Measurements from ENCODE around the gene APOOL.

The APOOL gene, protein sequence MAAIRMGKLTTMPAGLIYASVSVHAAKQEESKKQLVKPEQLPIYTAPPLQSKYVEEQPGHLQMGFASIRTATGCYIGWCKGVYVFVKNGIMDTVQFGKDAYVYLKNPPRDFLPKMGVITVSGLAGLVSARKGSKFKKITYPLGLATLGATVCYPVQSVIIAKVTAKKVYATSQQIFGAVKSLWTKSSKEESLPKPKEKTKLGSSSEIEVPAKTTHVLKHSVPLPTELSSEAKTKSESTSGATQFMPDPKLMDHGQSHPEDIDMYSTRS

DNA sequence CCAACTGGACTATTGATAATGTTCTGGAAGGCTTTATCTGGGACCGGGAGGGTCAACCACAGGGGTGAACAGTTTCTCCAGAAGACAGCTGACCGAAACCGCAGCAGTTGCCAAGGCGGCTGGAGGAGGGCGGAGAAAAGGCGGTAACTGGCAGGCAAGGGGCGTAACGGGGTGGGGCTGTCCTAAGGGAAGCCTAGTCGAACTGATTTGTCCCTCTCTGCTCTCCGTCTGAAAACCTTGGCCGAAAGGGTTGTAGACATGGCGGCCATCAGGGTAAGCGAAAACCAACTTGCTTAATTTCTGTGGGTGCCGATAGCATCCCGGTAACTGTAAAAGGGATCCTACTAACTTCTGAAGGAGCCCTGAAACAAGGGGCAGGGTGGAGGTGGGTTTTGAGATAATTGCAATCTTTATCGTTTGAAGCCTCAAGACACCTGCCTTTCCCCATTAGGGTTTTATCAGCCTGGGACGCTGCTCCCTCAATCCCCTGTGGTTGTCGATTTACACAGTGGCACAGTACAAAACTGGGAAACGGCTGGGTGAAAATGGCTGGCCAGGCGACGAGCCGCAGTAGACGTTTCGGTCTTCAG lies at the start of gene APOOL:
TSS of gene APOOL (plus strand) at position 223 of the 590 bp plus-strand sequence. CDS start at position 259, 36 bp downstream.
- TF ChIP-seq GATA3 (IDR thresholded peaks at IDR 0.05; ENCODE audit: low read depth, low read length) (no peak), GATA2 (IDR thresholded peaks at IDR 0.05; ENCODE audit: low read depth, low read length) (no peak)

DNA sequence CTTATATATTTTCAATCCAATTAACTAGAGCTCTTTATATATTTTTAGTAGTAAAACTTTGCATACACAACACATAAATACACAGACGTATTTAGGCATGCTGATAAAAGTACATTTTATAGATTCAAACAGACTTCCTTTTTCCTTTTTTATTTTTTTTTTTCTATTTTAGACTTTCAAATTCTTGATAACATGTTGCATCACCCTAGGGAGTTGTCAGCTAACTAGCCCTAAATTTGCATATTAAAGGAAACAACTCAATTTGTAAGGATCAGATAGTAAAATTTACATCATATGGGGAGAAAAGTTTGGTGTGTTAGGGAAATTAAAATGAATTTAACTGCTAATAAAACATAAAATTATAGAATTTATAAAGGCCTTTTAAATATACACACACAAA lies 47.4 kb upstream of the APOOL start:
- TF ChIP-seq GATA3 (IDR thresholded peaks at IDR 0.05; ENCODE audit: low read depth, low read length) (no peak), GATA2 (IDR thresholded peaks at IDR 0.05; ENCODE audit: low read depth, low read length) (no peak)

DNA sequence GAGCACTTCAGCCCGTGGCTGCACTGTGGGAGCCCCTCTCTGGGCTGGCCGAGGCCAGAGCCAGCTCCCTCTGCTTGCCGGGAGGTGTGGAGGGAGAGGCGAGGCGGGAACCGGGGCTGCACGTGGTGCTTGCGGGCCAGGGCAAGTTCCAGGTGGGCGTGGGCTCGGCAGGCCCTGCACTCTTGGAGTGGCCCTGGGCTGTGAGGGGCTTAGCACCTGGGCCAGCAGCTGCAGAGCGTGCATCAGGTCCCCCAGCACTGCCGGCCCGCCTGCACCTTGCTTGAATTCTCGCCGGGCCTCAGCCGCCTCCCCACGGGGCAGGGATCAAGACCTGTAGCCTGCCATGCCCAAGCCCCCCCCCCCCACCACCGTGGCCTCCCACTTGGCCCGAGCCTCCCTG lies 28.9 kb upstream of the APOOL start:
- TF ChIP-seq GATA2 (IDR thresholded peaks at IDR 0.05; ENCODE audit: low read depth, low read length) (no peak), GATA3 (IDR thresholded peaks at IDR 0.05; ENCODE audit: low read depth, low read length) (no peak)

DNA sequence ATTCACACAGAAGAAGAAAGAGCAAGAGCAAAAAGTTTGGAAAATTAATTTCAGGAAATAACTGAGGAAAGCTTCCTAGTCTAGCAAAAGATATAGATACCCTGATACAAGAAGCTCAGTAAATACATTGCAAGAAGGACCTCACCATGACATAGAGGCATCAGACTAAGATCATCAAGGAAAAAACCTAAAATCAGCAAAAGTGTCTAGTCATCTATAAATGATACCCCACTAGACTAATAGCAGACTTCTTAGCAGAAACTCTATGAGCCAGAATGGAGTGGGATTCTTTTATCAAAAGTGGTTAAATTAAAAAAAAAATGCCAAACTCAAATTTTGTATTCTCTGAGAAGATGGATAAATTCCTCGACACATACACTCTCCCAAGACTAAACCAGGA lies 10.5 kb upstream of the APOOL start:
- no peak for TF ChIP-seq GATA3 (IDR thresholded peaks at IDR 0.05; ENCODE audit: low read depth, low read length)
- no peak for TF ChIP-seq GATA2 (IDR thresholded peaks at IDR 0.05; ENCODE audit: low read depth, low read length)

DNA sequence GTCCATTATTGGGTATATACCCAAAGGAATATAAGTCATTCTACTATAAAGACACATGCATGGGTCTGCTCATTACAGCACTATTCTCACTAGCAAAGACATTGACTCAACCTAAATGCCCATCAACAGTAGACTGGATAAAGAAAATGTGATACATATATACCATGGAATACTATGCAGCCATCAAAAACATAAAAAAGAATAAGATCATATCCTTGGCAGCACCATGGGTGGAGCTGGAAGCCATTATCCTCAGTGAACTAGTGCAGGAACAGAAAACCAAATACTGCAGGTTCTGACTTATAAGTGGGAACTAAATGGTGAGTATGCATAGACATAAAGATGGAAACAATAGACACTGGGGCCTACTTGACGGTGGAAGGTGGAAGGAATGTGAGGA lies 2.3 kb upstream of the APOOL start:
- no peak for TF ChIP-seq GATA3 (IDR thresholded peaks at IDR 0.05; ENCODE audit: low read depth, low read length)
- no peak for TF ChIP-seq GATA2 (IDR thresholded peaks at IDR 0.05; ENCODE audit: low read depth, low read length)

DNA sequence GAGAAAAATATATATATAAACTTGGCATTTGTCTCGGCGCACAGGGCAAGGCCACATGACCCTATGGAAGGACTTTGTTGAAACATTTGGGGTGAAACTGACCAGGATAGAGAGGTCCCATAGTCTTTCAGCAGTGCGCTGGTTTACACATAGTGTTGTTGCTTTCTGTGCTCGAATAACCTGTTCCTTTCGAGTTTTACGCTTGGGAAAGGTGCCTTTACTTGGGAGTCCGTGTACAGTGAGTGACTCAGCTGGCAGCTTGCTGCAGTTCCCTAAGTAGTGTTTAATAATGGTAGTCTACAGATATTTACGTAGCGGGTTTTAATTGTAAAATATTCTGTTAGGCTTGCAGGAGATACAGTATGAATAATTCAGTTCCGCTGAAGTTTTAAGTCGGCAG lies 578 bp downstream of the APOOL start:
- no peak for TF ChIP-seq GATA3 (IDR thresholded peaks at IDR 0.05; ENCODE audit: low read depth, low read length)
- no peak for TF ChIP-seq GATA2 (IDR thresholded peaks at IDR 0.05; ENCODE audit: low read depth, low read length)

DNA sequence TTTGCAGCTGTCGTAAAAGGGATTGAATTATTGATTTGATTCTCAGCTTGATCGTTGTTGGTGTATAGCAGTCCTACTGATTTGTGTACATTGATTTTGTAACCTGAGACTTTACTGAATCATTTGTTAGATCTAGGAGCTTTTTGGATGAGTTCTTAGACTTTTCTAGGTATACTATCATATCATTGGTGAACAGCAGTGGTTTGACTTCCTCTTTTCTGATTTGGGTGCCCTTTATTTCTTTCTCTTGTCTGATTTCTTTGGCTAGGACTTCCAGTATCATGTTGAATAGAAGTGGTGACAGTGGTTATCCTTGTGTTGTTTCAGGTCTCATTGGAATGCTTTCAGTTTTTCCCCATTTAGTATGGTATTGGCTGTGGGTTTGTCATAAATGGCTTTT lies 8.4 kb downstream of the APOOL start:
- TF ChIP-seq GATA3 (IDR thresholded peaks at IDR 0.05; ENCODE audit: low read depth, low read length) (no peak), GATA2 (IDR thresholded peaks at IDR 0.05; ENCODE audit: low read depth, low read length) (no peak)

DNA sequence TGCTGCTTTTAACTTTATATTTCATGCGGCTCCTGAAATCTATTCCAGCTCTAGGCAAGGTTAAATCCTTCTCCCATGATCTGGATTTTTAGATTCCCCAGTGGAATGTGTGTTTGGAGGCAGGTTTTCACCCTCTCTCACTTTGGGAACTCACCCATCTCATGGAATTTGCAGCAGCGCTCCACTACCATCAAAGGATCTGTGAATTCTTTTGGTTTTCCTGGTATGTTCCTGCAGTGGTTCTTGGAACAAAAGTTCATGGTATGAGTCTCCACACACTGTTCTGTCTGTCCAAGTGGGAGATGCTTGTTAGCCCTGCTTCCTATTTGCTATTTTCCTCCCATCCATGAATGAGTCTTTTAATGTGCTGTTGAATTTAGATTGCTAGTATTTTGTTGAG lies 14.0 kb downstream of the APOOL start:
- TF ChIP-seq GATA3 (IDR thresholded peaks at IDR 0.05; ENCODE audit: low read depth, low read length) (no peak), GATA2 (IDR thresholded peaks at IDR 0.05; ENCODE audit: low read depth, low read length) (no peak)

DNA sequence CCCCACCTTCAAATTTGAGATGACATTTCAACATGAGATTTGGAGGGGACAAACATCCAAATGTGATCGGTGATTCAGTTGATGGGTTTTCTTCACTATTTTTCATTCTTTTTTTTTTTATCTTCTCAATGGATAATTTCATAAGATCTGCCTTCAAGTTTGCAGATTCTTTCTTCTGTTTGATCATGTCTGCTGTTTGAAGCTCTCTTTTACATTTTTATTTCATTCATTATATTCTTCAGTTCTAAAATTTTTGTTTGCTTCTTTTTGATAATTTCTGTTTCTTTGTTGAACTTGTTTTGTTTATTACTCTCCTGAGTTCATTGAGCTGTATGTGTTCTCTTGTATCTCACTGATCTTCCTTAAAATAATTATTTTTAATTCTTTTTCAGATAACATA lies 14.8 kb downstream of the APOOL start:
- TF ChIP-seq GATA3 (IDR thresholded peaks at IDR 0.05; ENCODE audit: low read depth, low read length): no peak
- TF ChIP-seq GATA2 (IDR thresholded peaks at IDR 0.05; ENCODE audit: low read depth, low read length): no peak

DNA sequence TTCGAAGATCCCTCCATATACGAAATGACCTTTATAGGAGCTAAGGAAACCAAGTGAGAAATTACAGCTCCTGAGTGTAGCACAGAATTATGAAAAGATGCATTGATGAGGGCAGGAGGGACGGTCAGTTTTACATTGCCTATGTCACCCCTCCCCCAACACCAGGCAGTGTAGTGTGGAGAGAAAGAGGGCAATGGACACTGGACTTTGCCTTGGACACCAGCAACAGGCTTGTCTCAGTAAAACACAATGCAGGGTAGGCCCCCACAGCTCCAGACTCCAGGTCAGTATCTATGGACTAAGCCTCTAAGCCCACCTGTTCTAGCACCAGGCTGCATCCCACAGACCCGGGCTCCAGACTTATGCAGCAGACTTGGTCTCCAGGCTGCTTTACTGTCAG lies 16.5 kb downstream of the APOOL start:
- TF ChIP-seq GATA3 (IDR thresholded peaks at IDR 0.05; ENCODE audit: low read depth, low read length): no peak

DNA sequence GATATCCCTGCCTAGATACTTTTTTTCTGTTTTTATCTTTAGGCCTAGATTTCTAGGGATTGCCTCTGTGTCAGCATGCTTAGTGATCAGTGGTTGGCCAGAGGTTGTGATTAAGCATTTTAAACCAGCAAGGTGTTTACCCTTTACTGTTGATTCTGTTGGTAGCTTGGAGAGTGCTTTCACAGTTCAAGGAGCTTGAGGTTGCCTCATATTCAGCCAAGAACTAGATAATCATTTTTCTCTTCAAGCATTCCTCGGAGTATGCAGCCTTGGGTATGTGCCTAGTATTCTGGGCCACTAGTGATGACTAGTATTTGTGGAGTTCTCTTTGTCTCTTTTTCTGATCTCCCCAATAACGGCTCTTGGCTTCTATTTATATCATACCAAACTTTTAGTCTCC lies 20.4 kb downstream of the APOOL start:
- no peak for TF ChIP-seq GATA3 (IDR thresholded peaks at IDR 0.05; ENCODE audit: low read depth, low read length)
- no peak for TF ChIP-seq GATA2 (IDR thresholded peaks at IDR 0.05; ENCODE audit: low read depth, low read length)

DNA sequence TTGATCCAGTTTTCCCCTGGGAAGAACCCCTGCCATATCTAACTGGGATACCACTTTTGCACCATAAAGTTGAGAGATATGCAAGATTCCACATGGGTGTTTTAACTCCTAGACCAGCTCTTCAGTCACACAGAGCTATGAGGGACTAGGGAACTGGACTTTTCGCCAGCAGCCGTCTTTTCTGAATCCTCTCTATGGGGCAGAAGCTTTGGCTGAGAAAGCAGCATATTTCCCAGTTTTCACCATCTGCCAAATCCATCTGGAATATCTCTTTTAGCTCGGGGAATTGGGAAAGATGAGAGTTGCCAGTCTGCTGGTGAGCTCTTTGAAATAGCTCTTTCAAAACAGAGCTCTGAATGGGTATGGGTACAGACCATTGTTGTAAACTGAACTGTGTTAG lies 20.9 kb downstream of the APOOL start:
- TF ChIP-seq GATA2 (IDR thresholded peaks at IDR 0.05; ENCODE audit: low read depth, low read length): no peak
- no peak for TF ChIP-seq GATA3 (IDR thresholded peaks at IDR 0.05; ENCODE audit: low read depth, low read length)

DNA sequence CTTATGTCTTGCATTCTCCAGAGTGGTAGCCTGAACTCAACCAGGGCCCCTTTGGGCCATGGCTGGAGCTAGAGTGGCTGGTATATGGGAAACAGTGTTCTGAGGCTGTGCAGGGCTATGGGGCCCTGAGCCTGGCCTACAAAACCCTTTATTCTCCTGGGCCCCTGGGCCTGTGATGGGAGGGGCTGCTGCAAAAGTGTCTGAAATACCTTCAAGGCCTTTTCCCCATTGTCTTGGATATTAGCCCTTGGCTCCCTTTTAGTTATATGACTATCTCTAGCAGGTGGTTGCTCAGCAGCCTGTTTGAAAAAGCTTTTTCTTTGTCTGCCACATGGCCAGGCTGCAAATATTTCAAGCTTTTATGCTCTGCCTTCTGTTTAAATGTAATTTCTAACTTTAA lies 22.5 kb downstream of the APOOL start:
- TF ChIP-seq GATA3 (IDR thresholded peaks at IDR 0.05; ENCODE audit: low read depth, low read length): no peak
- TF ChIP-seq GATA2 (IDR thresholded peaks at IDR 0.05; ENCODE audit: low read depth, low read length): no peak

DNA sequence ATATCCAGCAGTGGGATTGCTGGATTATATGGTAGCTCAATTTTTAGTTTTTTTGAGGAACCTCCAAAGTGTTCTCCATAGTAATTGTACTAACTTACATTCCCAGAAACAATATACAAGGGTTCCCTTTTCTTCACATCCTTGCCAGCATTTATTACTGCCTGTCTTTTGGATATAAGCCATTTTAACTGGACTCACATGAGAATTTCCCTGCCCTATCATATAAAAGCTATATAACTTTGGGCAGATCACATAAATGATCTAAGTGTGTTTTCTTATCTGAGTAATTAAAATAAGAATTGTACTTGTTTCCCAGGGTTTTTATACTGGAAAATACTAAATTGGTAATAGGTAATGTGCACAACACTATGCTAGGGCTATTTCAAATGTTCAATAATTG lies 25.4 kb downstream of the APOOL start:
- TF ChIP-seq GATA2 (IDR thresholded peaks at IDR 0.05; ENCODE audit: low read depth, low read length): no peak

DNA sequence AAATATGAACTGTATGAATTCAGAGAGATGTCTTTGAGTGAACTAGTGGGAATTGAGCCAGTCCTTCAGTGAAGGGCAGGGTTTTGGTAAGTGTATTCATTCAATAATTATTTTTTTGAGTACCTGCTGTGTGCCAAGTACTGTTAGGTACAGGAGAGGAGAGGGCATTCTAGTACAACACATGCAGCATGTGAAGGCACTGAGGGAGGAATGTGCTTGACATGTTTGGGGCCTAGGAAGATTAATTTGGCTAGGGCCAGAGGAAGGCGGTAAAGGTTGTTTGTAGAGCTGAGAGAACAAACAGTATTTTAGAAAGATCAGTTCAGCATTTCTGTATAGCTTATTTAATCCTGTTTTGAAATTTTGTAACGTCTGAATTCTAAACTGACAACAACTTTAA lies 27.8 kb downstream of the APOOL start:
- TF ChIP-seq GATA2 (IDR thresholded peaks at IDR 0.05; ENCODE audit: low read depth, low read length) (no peak), GATA3 (IDR thresholded peaks at IDR 0.05; ENCODE audit: low read depth, low read length) (no peak)

DNA sequence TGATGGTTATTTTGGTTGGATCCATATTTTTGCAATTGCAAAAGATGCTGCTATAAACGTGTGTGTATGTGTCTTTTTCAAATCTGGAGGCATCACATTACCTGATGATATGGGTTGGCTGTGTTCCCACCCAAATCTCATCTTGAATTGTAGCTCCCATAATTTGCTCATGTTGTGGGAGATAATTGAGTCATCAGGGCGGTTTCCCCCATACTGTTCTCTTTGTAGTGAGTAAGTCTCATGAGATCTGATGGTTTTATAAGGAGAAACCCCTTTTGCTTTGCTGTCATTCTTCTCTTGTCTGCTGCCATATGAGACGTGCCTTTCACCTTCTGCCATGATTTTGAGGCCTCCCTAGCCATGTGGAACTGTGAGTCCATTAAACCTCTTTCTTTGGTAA lies 33.4 kb downstream of the APOOL start:
- TF ChIP-seq GATA2 (IDR thresholded peaks at IDR 0.05; ENCODE audit: low read depth, low read length): no peak
- no peak for TF ChIP-seq GATA3 (IDR thresholded peaks at IDR 0.05; ENCODE audit: low read depth, low read length)

Data from SH-SY5Y (cell line).